HG03354 (cell line): ENCODE results near the gene CCDC171.

Experiments
- ATAC-seq: cut with Tn5 transposase; IDR thresholded peaks from one replicate; pipeline ENCODE4 v1.9.1; 2021; ENCODE audit warnings: mild to moderate bottlenecking; ENCODE audit not compliant: unreplicated experiment, poor library complexity, severe bottlenecking

CCDC171 gene

DNA sequence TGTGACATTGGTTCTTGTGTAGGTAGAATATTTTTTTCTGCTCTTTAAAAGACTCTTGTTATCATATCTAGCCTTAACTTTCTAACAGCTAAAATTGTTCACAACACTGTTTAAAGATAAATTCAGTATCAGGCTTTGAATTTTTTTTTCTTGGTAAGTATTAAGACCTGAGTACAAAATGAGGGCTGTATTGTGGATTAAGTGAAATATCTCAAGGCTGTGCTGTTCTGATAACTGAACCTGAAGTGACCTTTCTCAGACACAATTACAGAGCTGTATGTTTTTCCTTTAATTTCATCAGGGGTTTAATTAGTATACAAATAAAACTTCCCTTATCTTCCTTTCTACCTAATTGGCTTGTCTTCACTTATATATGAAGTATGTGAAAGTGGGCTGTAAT lies 290.5 kb downstream of the CCDC171 start:
- ATAC-seq: no peak

DNA sequence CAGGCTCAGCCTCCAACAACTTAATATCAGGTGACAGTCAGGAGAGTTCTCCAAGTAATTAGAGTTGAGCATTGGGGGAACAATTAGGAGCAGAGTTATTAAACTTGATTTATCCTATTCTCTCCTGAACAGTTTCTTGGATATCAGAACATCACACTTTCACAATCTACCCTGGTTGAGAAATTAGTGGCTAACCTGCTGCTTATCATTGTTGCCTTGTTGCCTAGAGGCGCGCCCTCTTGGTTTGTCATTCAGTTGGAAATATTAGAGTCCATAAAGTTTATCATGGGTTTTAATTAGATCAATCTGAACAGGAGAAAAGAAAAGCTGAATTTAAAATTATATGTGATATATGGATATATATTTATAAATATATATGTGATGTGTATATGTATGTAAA lies 291.1 kb downstream of the CCDC171 start:
- ATAC-seq: no peak

DNA sequence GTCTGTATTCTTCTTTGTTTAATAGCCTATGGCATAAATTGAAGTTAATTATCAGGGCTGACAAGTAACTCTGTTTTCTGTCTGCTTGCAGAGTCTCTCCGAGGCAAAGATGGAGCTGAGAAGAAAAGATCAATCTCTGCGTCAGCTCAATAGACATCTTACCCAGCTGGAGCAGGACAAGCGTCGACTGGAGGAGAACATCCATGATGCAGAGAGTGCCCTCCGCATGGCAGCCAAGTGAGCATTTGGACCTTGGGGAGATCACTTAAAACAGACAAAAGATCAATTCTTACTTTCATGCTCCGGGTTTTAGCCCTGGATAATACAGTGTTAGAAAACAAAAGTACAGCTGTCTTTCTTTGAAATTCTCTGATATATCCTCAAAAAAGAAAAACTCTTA lies 293.8 kb downstream of the CCDC171 start:
- no peak for ATAC-seq

DNA sequence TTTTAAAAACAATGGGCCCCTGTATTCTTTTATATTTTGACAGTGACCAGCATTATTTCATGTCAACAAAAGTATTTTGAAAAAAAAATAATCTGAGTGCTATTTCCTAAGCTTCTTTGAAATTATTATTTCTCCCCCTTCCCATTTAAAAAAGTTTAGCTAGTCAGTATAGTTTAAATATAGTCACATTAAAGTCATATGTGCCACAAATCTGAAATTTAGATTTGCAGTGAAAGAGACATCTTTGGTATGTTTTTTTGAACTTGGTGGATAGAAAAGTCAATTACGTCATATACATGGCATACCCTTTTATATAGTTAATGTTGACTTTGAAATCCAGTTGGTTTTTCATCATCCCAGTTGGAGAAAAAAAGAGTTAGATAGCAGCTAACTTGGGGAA lies 297.0 kb downstream of the CCDC171 start:
- no peak for ATAC-seq

DNA sequence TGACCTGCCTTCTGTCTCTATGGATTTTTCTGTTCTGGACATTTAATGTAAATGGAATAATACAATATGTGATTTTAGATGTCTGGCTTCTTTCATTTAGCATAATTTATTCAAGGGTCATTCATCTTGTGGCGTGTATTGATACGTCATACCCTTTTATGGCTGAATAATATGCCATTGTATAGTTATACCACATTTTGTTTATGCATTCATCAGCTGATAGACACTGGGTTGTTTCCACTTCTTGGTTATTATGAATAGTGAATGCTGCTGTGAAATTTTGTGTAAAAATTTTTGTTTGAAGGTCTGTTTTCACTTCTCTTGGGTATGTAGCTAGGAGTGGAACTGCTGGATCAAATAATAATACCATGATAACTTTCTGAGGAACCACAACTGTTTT lies 298.9 kb downstream of the CCDC171 start:
- no peak for ATAC-seq

DNA sequence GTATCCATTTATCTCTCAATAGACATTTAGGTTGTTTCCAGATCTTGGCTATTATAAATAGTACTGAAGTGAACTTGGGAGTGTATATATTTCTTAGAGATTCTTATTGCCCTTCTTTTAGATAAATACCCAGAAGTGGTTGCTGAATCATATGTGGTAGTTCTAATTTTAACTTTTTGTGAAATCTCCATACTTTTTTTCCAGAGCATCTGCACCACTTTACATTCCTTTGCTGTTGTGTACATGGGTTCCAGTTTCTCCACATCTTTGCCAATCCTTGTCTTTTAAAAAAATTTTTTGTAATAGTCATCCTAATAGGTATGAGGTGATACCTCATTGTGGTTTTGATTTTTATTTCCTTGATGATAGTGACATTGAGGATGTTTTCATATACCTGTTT lies 303.7 kb downstream of the CCDC171 start:
- no peak for ATAC-seq

DNA sequence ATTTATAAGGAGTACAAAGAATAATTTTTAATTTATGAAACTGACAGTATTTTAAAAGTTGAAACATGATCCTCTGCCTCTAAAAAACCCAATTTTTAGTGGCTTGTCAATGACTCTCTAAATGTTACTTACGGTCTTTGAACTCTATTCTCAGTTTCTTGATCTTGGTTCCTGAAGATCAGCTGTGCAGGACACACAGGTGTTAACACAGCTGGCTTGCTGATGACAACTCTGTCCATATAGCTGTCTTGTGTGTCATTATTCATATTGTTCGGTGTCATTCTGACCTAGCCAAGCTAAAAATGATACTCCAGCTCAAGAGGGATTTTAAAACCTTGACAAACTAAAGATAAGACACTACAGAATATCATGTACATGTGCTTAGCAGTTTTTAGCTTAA lies 314.5 kb downstream of the CCDC171 start:
- ATAC-seq: no peak

DNA sequence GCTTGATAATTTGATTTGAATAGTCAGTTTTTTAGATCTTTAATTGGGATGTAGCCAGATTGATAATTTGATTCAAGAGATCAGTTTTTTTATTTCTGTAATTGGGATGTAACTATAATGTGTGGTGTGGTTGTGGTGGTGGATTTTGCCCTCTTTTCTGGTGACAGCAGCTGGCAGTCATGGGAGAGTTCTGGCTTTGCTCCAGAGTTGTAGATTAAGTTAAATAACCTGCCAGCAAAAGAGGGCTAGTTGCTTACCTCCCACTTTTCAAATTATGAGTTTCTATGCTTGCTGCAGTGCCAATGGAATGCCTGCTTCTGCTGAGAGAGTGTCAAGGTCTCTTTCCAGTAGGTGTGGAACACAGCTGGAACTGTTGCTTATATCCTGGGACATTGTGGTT lies 315.1 kb downstream of the CCDC171 start:
- ATAC-seq: no peak

DNA sequence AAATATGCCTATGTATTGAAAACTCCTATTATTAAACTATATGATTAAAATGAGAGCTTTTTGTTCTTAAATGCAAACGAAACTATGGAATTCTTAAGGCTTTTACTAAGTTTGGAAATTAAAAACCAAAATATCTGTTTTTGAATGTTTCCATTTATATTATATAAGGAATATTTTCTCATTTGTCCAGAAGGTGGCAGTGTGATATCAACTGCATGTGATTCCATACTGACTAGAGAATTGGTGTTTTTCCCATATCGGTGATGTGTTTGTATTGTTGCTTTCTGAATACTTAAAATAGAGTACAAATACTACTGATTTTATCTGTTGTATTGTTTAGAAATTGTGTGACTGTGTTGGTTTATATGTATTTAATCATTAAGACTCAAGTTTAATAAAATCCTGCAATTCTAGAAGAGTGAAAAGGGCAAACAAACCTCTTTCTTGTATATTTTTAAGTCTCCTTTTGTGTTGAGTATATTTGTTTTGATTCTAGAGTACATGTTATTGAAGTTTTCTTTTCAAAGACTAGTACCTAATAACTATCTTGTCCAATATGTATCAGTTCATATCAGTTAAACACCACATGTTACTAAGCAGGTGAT lies 320.8 kb downstream of the CCDC171 start:
- ATAC-seq: peak; percentile 64

DNA sequence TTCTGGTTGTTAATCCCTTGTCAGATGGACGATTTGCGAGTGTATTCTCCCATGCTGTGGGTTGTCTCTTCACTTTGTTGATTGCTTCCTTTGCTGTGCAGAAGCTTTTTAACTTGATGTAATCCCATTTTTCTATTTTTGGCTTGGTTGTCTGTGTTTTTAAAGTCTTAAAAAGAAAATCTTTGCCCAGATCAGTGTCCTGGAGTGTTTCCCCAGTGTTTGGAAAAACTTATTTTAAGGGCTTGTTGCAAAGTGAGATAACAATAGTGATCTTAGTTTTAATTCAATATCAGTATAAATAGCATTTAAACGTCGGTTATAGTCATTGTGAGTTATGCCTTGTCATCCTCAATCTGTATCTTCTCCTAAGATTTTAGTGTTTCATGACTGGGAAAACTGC lies 329.5 kb downstream of the CCDC171 start:
- no peak for ATAC-seq

DNA sequence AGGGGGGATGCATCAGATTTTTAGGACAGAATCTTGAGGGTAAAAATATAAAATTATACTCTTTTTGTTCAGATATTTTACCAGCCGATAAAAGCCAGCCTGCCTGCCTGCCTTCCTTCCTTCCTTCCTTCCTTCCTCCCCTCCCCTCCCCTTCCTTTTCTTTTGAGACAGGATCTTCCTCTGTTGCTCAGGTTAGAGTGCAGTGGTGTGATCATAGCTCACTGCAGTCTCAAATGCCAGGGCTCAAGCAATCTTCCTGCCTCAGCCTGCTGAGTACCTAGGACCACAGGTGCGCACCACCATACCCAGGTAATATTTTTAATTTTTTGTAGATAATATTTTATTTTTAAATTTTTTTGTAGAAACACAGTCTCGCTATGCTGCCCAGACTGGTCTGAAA lies 330.0 kb downstream of the CCDC171 start:
- ATAC-seq: no peak

DNA sequence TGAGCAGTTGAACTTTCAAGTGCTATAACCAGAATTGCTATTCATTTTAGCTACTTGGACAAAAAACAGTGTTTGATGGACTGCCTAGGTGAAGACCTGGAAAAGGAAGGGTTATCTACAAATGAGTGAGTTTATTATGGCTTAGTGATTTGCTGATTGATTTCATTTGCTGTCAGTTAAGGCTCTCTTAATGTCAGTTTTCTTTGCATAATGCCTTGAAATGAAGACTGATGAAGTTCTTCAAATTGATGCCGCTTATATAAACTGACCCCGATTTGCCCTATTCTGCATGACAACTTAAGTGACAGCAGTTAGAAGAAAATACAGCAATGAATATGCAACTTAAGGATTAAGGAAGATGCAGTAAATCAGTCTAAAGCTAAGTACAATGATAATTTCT lies 332.6 kb downstream of the CCDC171 start:
- ATAC-seq: no peak

DNA sequence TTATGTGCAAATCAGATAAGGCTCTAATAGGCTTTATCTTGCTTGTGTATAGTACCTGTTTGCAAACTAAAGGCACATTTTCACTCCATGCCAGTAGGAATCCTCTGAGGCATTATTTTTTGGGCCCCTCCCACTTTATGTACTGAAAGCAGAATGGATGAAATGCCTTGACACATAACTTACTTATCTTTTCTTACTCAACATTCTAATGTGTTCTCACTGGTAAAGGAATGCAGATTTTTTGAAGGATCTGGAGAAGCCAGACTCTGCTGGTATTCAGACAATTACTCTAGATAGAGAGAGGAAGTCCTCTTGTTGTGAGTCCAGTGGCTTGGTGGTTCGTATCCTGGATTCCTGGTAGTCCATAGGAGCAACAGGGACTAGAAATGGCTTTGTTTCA lies 336.7 kb downstream of the CCDC171 start:
- no peak for ATAC-seq

DNA sequence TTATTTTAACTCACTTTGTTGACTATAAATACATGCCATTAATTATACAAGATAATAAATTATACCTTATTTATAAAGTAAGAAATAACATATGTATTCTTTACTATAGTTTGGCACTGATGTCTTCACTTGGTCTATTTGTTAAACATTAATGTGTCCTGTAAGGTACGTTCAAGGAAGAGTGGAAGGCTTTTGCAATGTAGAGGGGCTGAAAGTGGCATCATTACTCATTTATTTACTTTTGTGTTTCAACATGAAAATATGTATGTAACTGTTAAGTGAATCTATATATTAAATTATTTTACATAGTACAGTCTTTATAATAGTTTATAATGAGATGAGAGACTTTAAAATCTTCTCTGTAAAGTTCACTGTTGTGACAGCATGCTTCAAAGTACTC lies 348.7 kb downstream of the CCDC171 start:
- ATAC-seq: no peak

DNA sequence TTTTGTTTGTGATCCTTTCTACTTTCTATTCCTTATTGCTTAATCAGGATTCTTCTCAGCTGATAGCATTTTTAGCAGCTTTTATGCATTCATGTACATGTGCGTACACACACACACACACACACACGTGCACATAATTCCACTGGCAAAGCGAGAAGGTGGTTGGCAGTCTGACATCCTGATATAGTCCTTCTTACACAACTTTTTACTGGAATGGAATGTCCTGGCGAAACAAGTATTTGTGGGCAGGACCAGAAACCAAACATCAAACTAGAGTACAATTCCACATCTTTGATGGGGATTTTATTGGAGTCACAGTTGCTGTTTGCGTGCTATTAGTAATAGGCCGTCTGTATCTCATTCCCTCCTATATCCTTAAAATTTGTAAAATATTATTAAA lies 356.5 kb downstream of the CCDC171 start:
- no peak for ATAC-seq

DNA sequence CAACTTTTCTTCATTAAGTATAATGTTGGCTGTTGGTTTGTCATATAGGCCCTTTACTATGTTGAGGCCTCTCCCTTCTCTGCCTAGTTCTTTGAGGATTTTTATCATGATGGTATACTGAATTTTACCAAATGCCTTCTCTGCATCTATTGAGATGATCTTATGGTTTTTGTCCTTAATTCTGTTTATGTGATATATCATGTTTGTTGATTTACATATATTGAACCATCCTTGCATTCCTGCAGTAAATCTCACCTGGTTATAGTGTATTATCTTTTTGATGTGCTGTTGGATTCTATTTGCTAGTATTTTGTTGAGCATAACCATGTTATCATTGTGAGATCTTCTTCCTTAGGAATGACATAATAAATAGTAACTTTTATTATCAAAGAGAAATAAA lies 362.9 kb downstream of the CCDC171 start:
- ATAC-seq: no peak

DNA sequence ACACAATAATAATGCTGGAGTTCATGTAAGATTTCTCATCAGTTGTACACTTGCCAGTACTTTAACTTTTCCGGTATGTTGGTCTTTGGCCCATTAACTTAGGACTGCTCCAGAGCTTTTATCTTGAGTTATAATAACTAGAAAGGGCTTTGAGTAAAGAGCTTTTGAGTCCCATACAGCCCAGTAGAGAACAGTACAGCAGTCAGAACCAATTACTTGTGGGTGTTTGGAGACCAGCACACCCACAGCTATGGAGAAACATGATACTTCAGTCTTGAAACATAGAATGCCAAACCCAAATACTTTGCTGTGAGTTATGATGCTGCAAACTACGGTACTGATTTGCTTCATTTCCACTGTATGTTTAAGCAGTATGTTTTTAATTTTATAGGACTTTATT lies 374.3 kb downstream of the CCDC171 start:
- ATAC-seq: no peak

DNA sequence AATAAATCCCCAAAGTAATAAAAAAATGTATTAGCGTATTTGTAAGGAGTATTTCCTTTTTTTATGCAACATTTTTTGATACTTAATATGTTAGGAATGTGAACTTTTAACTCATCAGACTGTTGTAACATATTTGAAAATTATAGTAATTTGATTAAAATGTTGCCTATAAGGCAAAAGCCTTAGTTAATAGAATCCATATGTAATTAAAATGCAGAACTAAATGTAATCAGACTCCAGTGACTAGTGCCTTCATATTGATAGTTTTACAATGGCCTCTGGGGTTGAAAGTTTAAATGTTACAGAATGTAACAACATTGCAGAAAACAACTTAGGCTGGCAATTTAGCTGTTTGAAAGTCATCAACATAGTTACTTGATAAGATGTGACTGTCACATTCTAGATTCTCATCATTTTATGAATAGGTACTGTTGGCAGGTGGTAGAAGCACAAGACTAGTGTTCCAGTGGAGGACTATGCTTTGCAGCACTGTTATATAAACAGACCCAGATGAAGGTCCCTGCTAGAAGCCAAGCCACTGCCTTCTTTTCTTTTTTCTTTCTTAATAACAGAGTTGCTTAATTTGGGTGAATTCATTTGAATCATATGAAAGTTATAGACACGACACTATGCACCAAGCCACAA lies 382.9 kb downstream of the CCDC171 start:
- no peak for ATAC-seq

DNA sequence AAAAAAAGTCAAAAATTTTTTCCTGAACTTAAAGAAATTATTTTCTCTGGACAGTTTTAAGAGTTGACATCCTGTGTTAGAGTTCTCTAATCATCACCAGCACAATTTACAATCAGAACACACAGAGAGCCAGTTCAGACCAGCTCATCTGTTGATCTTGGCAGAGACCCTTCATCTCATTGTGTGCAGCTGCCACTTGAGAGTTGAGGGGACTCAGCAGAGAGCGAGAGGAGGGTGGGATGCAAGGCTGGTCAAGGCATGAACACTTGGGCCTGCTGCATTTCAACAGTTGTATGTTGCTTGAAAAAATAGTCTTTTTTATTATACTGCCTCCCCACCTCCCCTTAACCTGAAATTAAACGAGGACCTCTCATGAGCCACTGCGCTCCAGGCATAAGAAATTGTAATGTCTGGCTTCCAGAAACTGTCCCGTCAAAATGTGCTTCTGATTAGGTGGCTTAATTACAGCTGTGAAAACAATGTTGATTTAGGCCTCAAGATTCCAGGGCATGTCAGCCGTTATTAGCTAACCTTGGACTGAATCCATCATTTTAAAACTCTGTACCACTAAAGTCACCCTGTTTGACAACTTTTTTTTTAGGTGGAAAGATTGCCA lies 383.6 kb downstream of the CCDC171 start:
- no peak for ATAC-seq

DNA sequence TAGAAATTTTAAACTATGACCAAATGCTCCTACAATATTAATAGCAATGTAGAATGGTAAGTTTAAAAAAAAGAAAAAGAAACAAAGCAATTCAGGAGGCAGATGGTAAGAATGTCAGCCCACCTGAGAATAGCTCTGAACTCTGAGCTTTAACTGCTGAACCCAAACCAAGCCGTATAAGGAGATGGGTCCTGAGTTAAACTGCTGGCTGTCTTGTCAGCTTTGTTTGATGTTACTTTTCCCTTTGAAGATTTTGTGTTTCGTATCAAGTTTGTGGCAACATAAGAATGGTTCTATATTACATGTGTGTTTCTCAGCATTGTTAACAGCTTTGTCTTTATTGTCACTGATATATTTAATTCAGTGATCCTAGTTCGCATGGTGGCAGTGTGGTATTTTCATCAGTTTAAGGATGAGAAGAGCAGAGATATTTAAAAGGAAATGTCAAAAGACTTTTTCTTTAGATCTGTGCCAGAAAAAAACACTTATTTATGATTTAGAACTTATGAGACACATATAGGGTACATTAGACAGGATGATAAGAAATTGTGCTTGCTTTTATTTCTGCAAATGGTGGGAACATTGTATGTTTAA lies 390.1 kb downstream of the CCDC171 start:
- no peak for ATAC-seq

DNA sequence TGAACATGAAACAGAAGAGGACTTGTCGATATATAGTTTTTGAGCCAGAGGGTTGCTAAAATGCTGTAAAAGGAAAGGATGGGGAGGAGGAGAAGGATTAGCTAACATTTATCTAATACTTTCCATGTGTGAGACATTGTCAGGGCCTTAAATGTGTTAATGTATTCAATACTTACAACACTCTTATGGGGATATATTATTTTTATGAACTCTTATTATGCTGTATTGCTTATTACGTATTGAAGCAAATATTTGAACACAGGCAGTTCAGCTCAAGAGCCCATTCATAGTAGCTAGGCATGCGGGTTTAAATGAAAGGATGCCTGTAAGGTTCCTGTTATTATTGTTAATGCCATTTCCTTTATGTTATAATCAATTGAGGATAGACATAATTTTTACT lies 391.5 kb downstream of the CCDC171 start:
- no peak for ATAC-seq
